Esophagus squamous epithelium (tissue), 5 donors: ENCODE measurements around the gene DCANP1. TPM values are rescaled to one million over a fixed set of nuclear protein-coding genes. Genes with fewer than 3 reads are reported as not detected.

Experiments used
- DNase-seq: peaks from one replicate; lab custom pipeline; 2025; lab: John Stamatoyannopoulos, UW
- H3K27ac ChIP-seq, 4 donors: fragments of 200-600 bp; sonication (generic); one replicate each; pipeline ENCODE4 v1.5.1; 2016 to 2019; ENCODE audit warnings: mild to moderate bottlenecking in 1 of 4
- H3K27me3 ChIP-seq, 4 donors: fragments of 200-600 bp; sonication (generic); 1 replicate in 3 of 4; 2 replicates in 1 of 4; pipeline versions ENCODE4 v1.5.1 to v1.6.0; 2017 to 2021; ENCODE audit warnings: antibody characterized with exemption in 1 of 4
- H3K36me3 ChIP-seq, 3 donors: fragments of 200-600 bp; sonication (generic); one replicate each; pipeline ENCODE4 v1.5.1; 2016 to 2019
- H3K4me1 ChIP-seq, 3 donors: fragments of 200-600 bp; sonication (generic); one replicate each; pipeline ENCODE4 v1.5.1; 2017 to 2019
- H3K4me3 ChIP-seq, 4 donors: fragments of 200-600 bp; sonication (generic); 1 replicate in 3 of 4; 2 replicates in 1 of 4; pipeline ENCODE4 v1.5.1; 2016 to 2019; ENCODE audit warnings: mild to moderate bottlenecking in 2 of 4, moderate library complexity in 1 of 4
- H3K9me3 ChIP-seq, 3 donors: fragments of 200-600 bp; sonication (generic); one replicate each; pipeline ENCODE4 v1.5.1; 2016 to 2019
- CTCF ChIP-seq, 6 experiments: fragments of 450-650 bp in 4 of 6; fragments of 200-600 bp in 2 of 6; sonication (generic) in 2 of 6; IDR thresholded peaks; one replicate each; pipeline ENCODE4 v1.5.1; 2016 to 2019; ENCODE audit warnings: antibody characterized with exemption in 6 of 6, mild to moderate bottlenecking in 4 of 6, moderate library complexity in 4 of 6
- POLR2A ChIP-seq, 4 donors: fragments of 450-650 bp; IDR thresholded peaks; one replicate each; pipeline ENCODE4 v1.6.1; 2017; ENCODE audit warnings: antibody characterized with exemption in 4 of 4, mild to moderate bottlenecking in 4 of 4, moderate library complexity in 3 of 4
- WGBS, 2 donors: methylation state at CpG; one replicate each; pipeline ENCODE4 v1.1.5; 2018; 5-methylcytosine and 5-hydroxymethylcytosine counted together
- intact Hi-C: fragments of 100-400 bp; cut with DNase I; formaldehyde crosslinking; loops from one replicate; pipeline ENCODE4 v1.15.0; 2022
- total RNA-seq, 4 donors: library from RNA; depleted of rRNA; stranded (reverse); fragments of >200 nt; gene quantifications; one replicate each; pipeline ENCODE4 v1.1.0, GENCODE V29; 2016
- donor health status: DM: yes; HTN: yes; CAD: no.

DCANP1 gene
- total RNA-seq, 4 donors from 2014 or later = 0.44 to 0.57 TPM; not detected in 2

DNA sequence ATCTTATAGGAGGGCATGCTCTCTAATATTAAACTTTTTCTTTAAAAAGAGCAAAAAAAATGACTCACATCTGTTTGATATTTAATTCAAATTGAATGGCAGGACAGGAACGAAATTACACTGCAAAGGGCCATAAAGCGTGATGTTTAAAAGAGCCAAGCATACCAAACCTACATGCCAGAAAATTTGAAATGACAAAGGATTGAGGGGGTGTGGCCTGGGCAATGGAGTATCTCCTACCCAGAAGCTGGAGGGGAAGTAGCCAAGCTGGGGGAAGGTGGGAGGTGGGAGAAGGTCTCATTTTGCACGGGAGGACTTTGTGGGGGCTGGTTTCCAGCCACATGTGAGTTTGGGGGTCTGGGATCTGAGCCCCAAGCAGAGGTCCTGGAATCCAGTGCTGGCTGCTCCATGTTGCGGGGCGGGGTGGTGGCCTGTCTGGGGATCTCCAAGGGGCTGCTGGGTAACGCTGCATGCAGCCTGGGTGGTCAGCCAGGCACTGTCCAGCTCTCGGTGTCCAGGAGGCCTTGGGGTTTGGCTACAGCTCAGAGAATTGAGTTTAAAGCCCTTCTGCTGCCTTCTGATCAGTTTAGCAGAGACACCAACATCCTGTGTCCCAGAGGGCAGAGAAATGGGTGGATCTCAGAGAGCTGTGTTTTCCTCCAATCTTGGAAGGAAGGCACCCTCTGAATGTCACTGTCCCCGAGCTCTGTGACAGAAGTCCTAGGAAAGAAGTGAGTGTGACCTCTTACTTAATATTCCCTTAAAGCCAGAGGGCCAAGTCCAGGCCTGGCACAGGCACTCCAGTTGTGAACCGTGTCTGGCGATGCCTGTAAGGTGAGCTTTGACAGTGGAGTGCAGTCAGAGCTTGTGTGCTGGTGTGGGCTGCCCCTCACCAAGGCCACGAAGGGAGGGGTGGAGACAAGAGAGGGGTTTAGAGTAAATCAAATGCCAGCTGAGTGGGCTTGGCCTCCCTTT lies 7.6 kb downstream of the DCANP1 start:
- Histone ChIP-seq H3K9me3 (no peaks in the 10 kb centered on the region), H3K27me3 (peaks cover 0 to 47% (median 0%) of the 10 kb centered on the region in 4 donors), H3K4me1 (peaks cover 0 to 20% (median 9%) of the 10 kb centered on the region in 3 donors), H3K36me3 (no peaks in the 10 kb centered on the region), H3K4me3 (no peak overlapping the region), H3K27ac (no peak overlapping the region)
- intact Hi-C loops = no loop called here
- 77 to 85% methylated on average over 6 to 9 of the region's 11 CpGs for WGBS, 2 donors
- no peak for TF ChIP-seq CTCF (IDR thresholded peaks at IDR 0.05)
- no peak for DNase-seq

- peaks cover 0 to 20% (median 9%) of the 10 kb centered on the region in 3 donors for H3K4me1 ChIP-seq
- 76 to 77% methylated on average over 10 of the region's 10 CpGs for WGBS, 2 donors
- H3K27ac ChIP-seq = no peak overlapping the region
- DNase-seq = no peak
- TF ChIP-seq POLR2A (IDR thresholded peaks at IDR 0.05) (no peak), CTCF (IDR thresholded peaks at IDR 0.05) (no peak)
- H3K4me3 ChIP-seq = no peak overlapping the region
- no peaks in the 10 kb centered on the region for H3K36me3 ChIP-seq
- intact Hi-C loops = no loop called here
- no peaks in the 10 kb centered on the region for H3K9me3 ChIP-seq
- H3K27me3 ChIP-seq = peaks cover 0 to 55% (median 0%) of the 10 kb centered on the region in 4 donors
Observed at GRCh38 chr5:135438636-135439221, 8.4 kb downstream of the DCANP1 start.

- no peaks in the 10 kb centered on the region for H3K36me3 ChIP-seq
- no peak for DNase-seq
- H3K4me3 ChIP-seq = no peak overlapping the region
- no peak overlapping the region for H3K27ac ChIP-seq
- H3K9me3 ChIP-seq = no peaks in the 10 kb centered on the region
- intact Hi-C loops = no loop called here
- H3K4me1 ChIP-seq = peaks cover 0 to 20% (median 9%) of the 10 kb centered on the region in 3 donors
- 52 to 75% methylated on average over 3 to 5 of the region's 13 CpGs for WGBS, 2 donors
- no peak for TF ChIP-seq CTCF (IDR thresholded peaks at IDR 0.05)
- TF ChIP-seq POLR2A (IDR thresholded peaks at IDR 0.05) = no peak
- peaks cover 0 to 58% (median 0%) of the 10 kb centered on the region in 4 donors for H3K27me3 ChIP-seq
Observed at GRCh38 chr5:135437796-135438560, 9.2 kb downstream of the DCANP1 start.

DNA sequence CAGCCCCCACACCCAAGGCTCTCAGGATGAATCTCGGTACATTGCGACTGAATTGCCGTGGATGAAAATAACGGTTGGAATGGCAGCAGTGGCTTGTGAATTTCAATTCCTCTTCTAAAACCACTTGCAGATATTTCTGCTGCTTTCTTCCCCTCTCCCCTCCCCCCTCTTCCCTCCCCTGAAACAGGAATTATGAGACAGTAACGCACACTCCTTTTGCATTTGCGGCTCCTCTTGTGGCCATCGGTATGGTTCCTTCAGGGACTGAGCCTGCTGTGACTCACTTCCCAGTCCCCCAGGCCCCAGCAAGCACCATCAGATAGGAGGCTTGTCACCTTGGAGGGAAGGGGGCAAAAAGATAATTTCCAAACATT lies 9.7 kb downstream of the DCANP1 start:
- WGBS, 2 donors = 53 to 83% methylated on average over 7 of the region's 7 CpGs
- H3K27ac ChIP-seq = peak overlapping the region in 1 of 4 donors; percentile 16
- intact Hi-C loops = no loop called here
- no peaks in the 10 kb centered on the region for H3K36me3 ChIP-seq
- H3K27me3 ChIP-seq = peaks cover 0 to 55% (median 0%) of the 10 kb centered on the region in 4 donors
- H3K9me3 ChIP-seq = no peaks in the 10 kb centered on the region
- no peak for TF ChIP-seq POLR2A (IDR thresholded peaks at IDR 0.05)
- TF ChIP-seq CTCF (IDR thresholded peaks at IDR 0.05) = no peak
- peaks cover 0 to 20% (median 9%) of the 10 kb centered on the region in 3 donors for H3K4me1 ChIP-seq
- no peak overlapping the region for H3K4me3 ChIP-seq
- no peak for DNase-seq
